ENCODE measurements around the gene NCAM1.

DNA sequence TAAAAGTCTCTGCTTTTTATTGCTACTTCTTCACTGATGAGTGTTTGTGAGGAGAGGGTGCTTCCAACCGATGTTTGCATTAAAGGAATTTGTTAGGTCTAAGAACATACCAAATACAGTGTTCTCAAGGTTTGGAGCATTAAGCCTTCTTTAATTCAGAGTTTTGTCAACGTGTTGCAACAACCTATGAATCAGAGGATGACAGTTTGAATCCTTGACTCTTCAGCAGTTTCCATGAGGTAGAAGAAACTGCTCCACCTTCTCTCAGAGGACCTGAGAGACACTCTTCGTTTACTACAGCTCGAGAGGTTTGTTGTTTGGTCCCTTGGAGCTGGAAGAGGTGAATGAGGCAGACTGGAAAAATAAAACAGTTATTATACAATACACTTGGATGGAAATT lies 55.7 kb downstream of the NCAM1 start:
- TF ChIP-seq, protein P1, sequence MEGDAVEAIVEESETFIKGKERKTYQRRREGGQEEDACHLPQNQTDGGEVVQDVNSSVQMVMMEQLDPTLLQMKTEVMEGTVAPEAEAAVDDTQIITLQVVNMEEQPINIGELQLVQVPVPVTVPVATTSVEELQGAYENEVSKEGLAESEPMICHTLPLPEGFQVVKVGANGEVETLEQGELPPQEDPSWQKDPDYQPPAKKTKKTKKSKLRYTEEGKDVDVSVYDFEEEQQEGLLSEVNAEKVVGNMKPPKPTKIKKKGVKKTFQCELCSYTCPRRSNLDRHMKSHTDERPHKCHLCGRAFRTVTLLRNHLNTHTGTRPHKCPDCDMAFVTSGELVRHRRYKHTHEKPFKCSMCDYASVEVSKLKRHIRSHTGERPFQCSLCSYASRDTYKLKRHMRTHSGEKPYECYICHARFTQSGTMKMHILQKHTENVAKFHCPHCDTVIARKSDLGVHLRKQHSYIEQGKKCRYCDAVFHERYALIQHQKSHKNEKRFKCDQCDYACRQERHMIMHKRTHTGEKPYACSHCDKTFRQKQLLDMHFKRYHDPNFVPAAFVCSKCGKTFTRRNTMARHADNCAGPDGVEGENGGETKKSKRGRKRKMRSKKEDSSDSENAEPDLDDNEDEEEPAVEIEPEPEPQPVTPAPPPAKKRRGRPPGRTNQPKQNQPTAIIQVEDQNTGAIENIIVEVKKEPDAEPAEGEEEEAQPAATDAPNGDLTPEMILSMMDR (IDR thresholded peaks at IDR 0.05; ENCODE audit: borderline replicate concordance, extremely low read depth, low read length, poor library complexity, severe bottlenecking), result no peak
- TF ChIP-seq EZH2 (IDR thresholded peaks at IDR 0.05; ENCODE audit: borderline replicate concordance, low read depth, low read length, severe bottlenecking), result no peak
